ENCODE data around the gene PTPRJ.
A peak's percentile ranks its signal among the peaks of the same experiment; 100 is the strongest.
"Not testable (repeated sequence)": the region's sequence is repeated elsewhere in the genome, so short reads cannot be mapped to it uniquely, and the experiment has no call there.

PTPRJ gene

DNA sequence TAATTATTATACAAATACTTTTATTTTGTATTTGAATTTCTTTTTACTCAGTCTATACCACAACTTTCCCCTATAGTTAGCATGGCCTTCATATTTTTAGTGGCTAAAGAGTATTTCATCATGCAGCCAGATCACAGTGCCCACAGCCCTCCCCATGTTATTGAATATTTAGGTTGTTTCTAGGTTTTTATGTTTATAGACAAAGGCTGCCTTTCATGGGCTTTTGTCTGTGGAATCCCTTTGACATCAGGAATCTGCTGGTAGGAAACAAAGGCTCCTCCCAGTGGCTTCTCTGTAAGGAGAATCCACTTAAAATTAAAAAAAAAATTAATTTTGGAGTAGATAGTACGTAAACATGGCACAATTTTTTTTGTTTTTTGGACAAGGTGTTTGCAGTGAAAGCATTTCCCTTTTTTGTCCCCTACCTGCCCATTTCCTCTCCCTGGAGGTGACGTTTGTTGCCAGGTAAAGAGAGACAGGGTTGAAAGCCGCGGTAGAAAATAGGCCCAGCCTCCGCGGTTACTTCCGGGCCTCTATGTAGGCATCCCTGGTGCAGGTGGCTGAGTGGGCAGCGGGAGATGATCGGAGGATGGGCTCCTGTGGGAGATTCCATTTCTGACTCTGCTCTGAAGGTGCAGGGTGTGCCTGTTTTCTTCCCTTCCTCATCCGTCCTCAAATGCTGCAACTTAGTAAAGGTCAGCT, 154.0 kb downstream of the PTPRJ start:
- Histone ChIP-seq H2AFZ (ENCODE audit: low read depth, low read length) (no peak overlapping the region), H3K9me3 (ENCODE audit: control insufficient read depth, low read length) (no peaks in the 10 kb centered on the region), H3K18ac (ENCODE audit: low read depth in 1 of 2, low read length in 2 of 2) (no peak overlapping the region), H2AK5ac (ENCODE audit: low read length, severe bottlenecking) (no peak overlapping the region), H4K8ac (ENCODE audit: low read length) (no peak overlapping the region), H2BK5ac (ENCODE audit: low read depth, low read length, poor library complexity, severe bottlenecking) (no peak overlapping the region), H2BK12ac (ENCODE audit: low read length in 2 of 2) (no peak overlapping the region), H3K4ac (ENCODE audit: low read depth in 1 of 2, low read length in 2 of 2) (no peak overlapping the region), H2BK15ac (ENCODE audit: low read depth, poor library complexity, severe bottlenecking) (no peak overlapping the region), H3K9ac (ENCODE audit: low read length) (no peak overlapping the region), H3K36me3 (ENCODE audit: control insufficient read depth in 1 of 2, insufficient read depth in 2 of 2, low read depth in 1 of 2, low read length in 2 of 2) (peaks cover 35 to 46% of the 10 kb centered on the region in 2 experiments), H3K79me1 (replicated peaks; ENCODE audit: low read length, poor library complexity, severe bottlenecking) (peaks cover 27% of the 10 kb centered on the region), H3K4me1 (ENCODE audit: control insufficient read depth, insufficient read depth, low read depth, low read length) (no peaks in the 10 kb centered on the region), H3K23ac (ENCODE audit: low read length in 2 of 2) (no peak overlapping the region), H3K27ac (ENCODE audit: low read length, poor library complexity, severe bottlenecking) (no peak overlapping the region), H4K91ac (ENCODE audit: low read length) (no peak overlapping the region), H3K4me3 (ENCODE audit: insufficient read depth in 1 of 2, low read depth in 1 of 2, low read length in 2 of 2) (no peak overlapping the region), H3K14ac (ENCODE audit: low read length in 2 of 2) (no peak overlapping the region), H3K27me3 (ENCODE audit: control insufficient read depth in 1 of 2, insufficient read depth in 1 of 2, low read length in 2 of 2) (no peaks in the 10 kb centered on the region), H2BK120ac (ENCODE audit: low read depth, low read length) (no peak overlapping the region), H3K4me2 (ENCODE audit: low read length, poor library complexity, severe bottlenecking) (no peak overlapping the region)
- 88% methylated on average over 9 of the region's 10 CpGs for WGBS
- no peak for DNase-seq

DNA sequence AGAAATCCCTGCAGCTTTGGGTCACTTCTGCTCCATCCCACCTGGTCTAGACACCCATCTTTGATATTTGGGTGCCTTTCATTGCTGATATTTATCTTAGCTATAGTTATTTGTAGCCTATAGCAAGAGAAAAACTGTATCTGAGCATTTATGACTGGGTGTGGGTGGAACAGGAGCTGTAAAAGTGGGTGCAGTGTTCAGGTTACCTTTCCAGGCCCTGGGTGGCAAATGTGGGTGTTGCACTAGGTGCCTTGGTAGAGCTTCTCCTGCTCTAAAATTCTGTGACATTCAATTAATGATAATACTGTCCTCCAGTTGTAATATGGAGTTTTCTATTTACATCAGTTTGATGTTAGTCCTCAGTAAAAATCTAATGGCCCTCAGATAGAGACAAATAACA, 157.9 kb downstream of the PTPRJ start:
- H3K4ac ChIP-seq (ENCODE audit: low read depth in 1 of 2, low read length in 2 of 2), result no peak overlapping the region
- H2BK5ac ChIP-seq (ENCODE audit: low read depth, low read length, poor library complexity, severe bottlenecking), result no peak overlapping the region
- peaks cover 35% of the 10 kb centered on the region for H3K79me1 ChIP-seq (replicated peaks; ENCODE audit: low read length, poor library complexity, severe bottlenecking)
- no peak overlapping the region for H2AFZ ChIP-seq (ENCODE audit: low read depth, low read length)
- no peak overlapping the region for H3K18ac ChIP-seq (ENCODE audit: low read depth in 1 of 2, low read length in 2 of 2)
- H3K27me3 ChIP-seq (ENCODE audit: control insufficient read depth in 1 of 2, insufficient read depth in 1 of 2, low read length in 2 of 2), result no peaks in the 10 kb centered on the region
- DNase-seq, result no peak
- H3K4me1 ChIP-seq (ENCODE audit: control insufficient read depth, insufficient read depth, low read depth, low read length), result peaks cover 7% of the 10 kb centered on the region
- no peak overlapping the region for H4K91ac ChIP-seq (ENCODE audit: low read length)
- H2BK12ac ChIP-seq (ENCODE audit: low read length in 2 of 2), result no peak overlapping the region
- H3K36me3 ChIP-seq (ENCODE audit: control insufficient read depth in 1 of 2, insufficient read depth in 2 of 2, low read depth in 1 of 2, low read length in 2 of 2), result peaks cover 28 to 52% of the 10 kb centered on the region in 2 experiments
- H3K27ac ChIP-seq (ENCODE audit: low read length, poor library complexity, severe bottlenecking), result no peak overlapping the region
- no peak overlapping the region for H2BK15ac ChIP-seq (ENCODE audit: low read depth, poor library complexity, severe bottlenecking)
- H3K9me3 ChIP-seq (ENCODE audit: control insufficient read depth, low read length), result no peaks in the 10 kb centered on the region
- H2BK120ac ChIP-seq (ENCODE audit: low read depth, low read length), result no peak overlapping the region
- H4K8ac ChIP-seq (ENCODE audit: low read length), result no peak overlapping the region
- no peak overlapping the region for H3K4me3 ChIP-seq (ENCODE audit: insufficient read depth in 1 of 2, low read depth in 1 of 2, low read length in 2 of 2)
- no peak overlapping the region for H2AK5ac ChIP-seq (ENCODE audit: low read length, severe bottlenecking)
- no peak overlapping the region for H3K9ac ChIP-seq (ENCODE audit: low read length)
- no peak overlapping the region for H3K23ac ChIP-seq (ENCODE audit: low read length in 2 of 2)
- no peak overlapping the region for H3K4me2 ChIP-seq (ENCODE audit: low read length, poor library complexity, severe bottlenecking)
- H3K14ac ChIP-seq (ENCODE audit: low read length in 2 of 2), result no peak overlapping the region

DNA sequence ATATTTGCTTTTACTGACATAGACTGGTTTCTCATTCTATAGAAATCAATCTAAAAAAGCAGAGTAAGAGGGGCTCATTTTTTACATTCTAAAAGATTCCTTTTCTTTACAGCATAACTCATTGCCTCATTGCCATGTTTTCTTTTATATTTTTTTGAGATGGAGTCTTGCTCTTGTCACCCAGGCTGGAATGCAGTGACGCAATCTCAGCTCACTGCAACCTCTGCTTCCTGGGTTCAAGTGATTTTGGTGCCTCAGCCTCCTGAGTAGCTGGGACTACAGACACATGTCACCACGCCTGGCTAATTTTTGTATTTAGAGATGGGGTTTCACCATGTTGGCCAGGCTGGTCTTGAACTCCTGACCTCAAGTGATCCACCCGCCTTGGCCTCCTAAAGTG, 159.5 kb downstream of the PTPRJ start:
- H2BK12ac ChIP-seq (ENCODE audit: low read length in 2 of 2); H3K27me3 ChIP-seq (ENCODE audit: control insufficient read depth in 1 of 2, insufficient read depth in 1 of 2, low read length in 2 of 2); H3K4me2 ChIP-seq (ENCODE audit: low read length, poor library complexity, severe bottlenecking); H3K27ac ChIP-seq (ENCODE audit: low read length, poor library complexity, severe bottlenecking); H4K91ac ChIP-seq (ENCODE audit: low read length); H2BK5ac ChIP-seq (ENCODE audit: low read depth, low read length, poor library complexity, severe bottlenecking); DNase-seq; H3K14ac ChIP-seq (ENCODE audit: low read length in 2 of 2); H3K18ac ChIP-seq (ENCODE audit: low read depth in 1 of 2, low read length in 2 of 2); H3K4me1 ChIP-seq (ENCODE audit: control insufficient read depth, insufficient read depth, low read depth, low read length); H2BK15ac ChIP-seq (ENCODE audit: low read depth, poor library complexity, severe bottlenecking); H3K23ac ChIP-seq (ENCODE audit: low read length in 2 of 2); H4K8ac ChIP-seq (ENCODE audit: low read length); H2AFZ ChIP-seq (ENCODE audit: low read depth, low read length); H3K9ac ChIP-seq (ENCODE audit: low read length); H3K9me3 ChIP-seq (ENCODE audit: control insufficient read depth, low read length); H2BK120ac ChIP-seq (ENCODE audit: low read depth, low read length); H2AK5ac ChIP-seq (ENCODE audit: low read length, severe bottlenecking); H3K4ac ChIP-seq (ENCODE audit: low read depth in 1 of 2, low read length in 2 of 2); H3K4me3 ChIP-seq (ENCODE audit: insufficient read depth in 1 of 2, low read depth in 1 of 2, low read length in 2 of 2): not testable (repeated sequence)
- H3K79me1 ChIP-seq (replicated peaks; ENCODE audit: low read length, poor library complexity, severe bottlenecking), result peaks cover 41% of the 10 kb centered on the region
- H3K36me3 ChIP-seq (ENCODE audit: control insufficient read depth in 1 of 2, insufficient read depth in 2 of 2, low read depth in 1 of 2, low read length in 2 of 2), result peaks cover 39 to 57% of the 10 kb centered on the region in 2 experiments
- WGBS, result 92% methylated on average over 3 of the region's 3 CpGs

DNA sequence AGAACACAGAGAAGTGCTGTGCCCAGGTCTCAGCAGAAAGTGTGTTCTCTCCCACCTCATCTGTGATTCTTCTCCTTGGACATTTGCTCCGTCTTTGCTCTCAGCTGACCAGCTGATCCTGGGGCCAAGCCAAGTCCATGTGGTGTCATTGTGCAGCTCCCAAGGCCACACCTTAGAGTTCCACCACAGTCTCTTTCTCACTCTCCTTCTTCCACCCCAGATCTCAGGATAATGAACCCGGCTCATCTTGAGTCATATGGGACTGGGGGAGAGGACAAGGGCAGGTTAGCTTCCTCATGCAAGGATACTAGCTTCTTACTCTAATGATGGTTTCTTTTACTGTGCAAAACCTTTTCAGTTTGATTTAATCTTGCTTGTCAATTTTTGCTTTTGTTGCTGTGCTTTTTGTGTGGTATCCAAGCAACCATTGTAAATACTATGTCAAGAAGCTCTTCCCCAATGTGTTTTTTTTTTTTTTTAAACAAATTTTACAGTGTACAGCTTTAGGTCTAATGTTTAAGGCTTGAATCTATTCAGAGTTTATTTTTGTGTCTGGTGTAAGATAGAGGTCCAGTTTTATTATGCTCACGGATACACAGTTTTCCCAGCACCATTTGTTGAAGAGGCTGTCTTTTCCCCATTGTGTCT, 161.2 kb downstream of the PTPRJ start:
- H2BK120ac ChIP-seq (ENCODE audit: low read depth, low read length), result no peak overlapping the region
- peaks cover 7% of the 10 kb centered on the region for H3K4me1 ChIP-seq (ENCODE audit: control insufficient read depth, insufficient read depth, low read depth, low read length)
- H2AFZ ChIP-seq (ENCODE audit: low read depth, low read length), result no peak overlapping the region
- WGBS, result 88% methylated on average over 2 of the region's 3 CpGs
- no peak overlapping the region for H3K23ac ChIP-seq (ENCODE audit: low read length in 2 of 2)
- H3K27me3 ChIP-seq (ENCODE audit: control insufficient read depth in 1 of 2, insufficient read depth in 1 of 2, low read length in 2 of 2), result no peaks in the 10 kb centered on the region
- no peak overlapping the region for H3K14ac ChIP-seq (ENCODE audit: low read length in 2 of 2)
- H3K36me3 ChIP-seq (ENCODE audit: control insufficient read depth in 1 of 2, insufficient read depth in 2 of 2, low read depth in 1 of 2, low read length in 2 of 2), result peaks cover 42 to 64% of the 10 kb centered on the region in 2 experiments
- H3K79me1 ChIP-seq (replicated peaks; ENCODE audit: low read length, poor library complexity, severe bottlenecking), result peaks cover 47% of the 10 kb centered on the region
- no peak overlapping the region for H2BK5ac ChIP-seq (ENCODE audit: low read depth, low read length, poor library complexity, severe bottlenecking)
- no peak overlapping the region for H2BK12ac ChIP-seq (ENCODE audit: low read length in 2 of 2)
- no peak overlapping the region for H3K4me3 ChIP-seq (ENCODE audit: insufficient read depth in 1 of 2, low read depth in 1 of 2, low read length in 2 of 2)
- H3K27ac ChIP-seq (ENCODE audit: low read length, poor library complexity, severe bottlenecking), result no peak overlapping the region
- no peak overlapping the region for H4K91ac ChIP-seq (ENCODE audit: low read length)
- H4K8ac ChIP-seq (ENCODE audit: low read length), result no peak overlapping the region
- no peaks in the 10 kb centered on the region for H3K9me3 ChIP-seq (ENCODE audit: control insufficient read depth, low read length)
- no peak overlapping the region for H2AK5ac ChIP-seq (ENCODE audit: low read length, severe bottlenecking)
- H3K4me2 ChIP-seq (ENCODE audit: low read length, poor library complexity, severe bottlenecking), result no peak overlapping the region
- no peak overlapping the region for H3K18ac ChIP-seq (ENCODE audit: low read depth in 1 of 2, low read length in 2 of 2)
- H3K9ac ChIP-seq (ENCODE audit: low read length), result peak overlapping the region; percentile 36
- H3K4ac ChIP-seq (ENCODE audit: low read depth in 1 of 2, low read length in 2 of 2), result no peak overlapping the region
- peak; percentile 44 for DNase-seq
- H2BK15ac ChIP-seq (ENCODE audit: low read depth, poor library complexity, severe bottlenecking), result no peak overlapping the region
